Globus pallidus (tissue), 1 donor: ENCODE data around the gene TMEM233.

Experiments
- DNase-seq: peaks from one replicate; pipeline ENCODE4 v3.0.0-alpha.2; 2015; ENCODE audit warnings: low spot score

The TMEM233 gene

DNA sequence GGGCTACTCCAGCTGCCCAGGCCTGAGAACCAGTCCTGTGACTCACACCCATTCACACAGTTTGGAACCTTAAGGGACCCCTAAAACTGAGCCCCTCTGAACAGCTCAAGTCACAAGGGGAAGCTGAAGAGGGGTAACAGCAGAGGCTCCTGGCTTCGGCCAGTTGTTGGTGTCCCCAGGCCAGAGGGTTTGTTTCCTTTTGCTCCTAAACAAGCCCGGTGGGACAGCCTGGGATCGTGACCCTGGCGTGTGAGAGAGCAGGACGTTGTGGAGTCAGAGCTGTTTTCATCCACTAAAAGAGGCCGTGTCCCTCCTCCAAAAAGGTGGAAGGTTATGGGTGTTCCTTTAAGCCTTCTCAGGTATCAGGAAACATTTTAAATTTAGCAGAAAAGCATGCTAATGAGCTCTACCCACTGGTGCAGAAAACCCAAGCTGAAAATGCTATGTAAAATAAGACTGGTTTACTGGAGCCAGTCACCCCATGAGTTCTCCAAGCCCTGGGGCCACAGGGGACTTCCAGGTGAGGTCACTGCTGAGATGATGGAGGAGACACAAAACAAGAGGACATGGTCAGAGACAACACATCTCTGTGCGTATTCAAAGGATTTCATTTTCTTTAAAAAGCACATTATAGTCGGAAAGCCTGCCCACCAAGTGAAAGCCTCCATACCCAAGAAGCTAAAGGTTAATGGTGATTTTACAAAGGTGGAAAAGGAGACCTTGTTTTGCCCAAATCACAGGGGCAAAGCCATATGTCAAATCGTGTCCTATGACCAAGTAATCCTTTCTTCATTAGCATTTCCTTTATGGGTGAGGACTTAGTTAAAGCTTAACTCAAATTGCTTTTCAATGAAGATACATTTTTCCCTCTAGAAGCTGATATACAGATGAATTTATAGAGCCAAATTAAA, 88.4 kb downstream of the TMEM233 start:
- DNase-seq = no peak

DNA sequence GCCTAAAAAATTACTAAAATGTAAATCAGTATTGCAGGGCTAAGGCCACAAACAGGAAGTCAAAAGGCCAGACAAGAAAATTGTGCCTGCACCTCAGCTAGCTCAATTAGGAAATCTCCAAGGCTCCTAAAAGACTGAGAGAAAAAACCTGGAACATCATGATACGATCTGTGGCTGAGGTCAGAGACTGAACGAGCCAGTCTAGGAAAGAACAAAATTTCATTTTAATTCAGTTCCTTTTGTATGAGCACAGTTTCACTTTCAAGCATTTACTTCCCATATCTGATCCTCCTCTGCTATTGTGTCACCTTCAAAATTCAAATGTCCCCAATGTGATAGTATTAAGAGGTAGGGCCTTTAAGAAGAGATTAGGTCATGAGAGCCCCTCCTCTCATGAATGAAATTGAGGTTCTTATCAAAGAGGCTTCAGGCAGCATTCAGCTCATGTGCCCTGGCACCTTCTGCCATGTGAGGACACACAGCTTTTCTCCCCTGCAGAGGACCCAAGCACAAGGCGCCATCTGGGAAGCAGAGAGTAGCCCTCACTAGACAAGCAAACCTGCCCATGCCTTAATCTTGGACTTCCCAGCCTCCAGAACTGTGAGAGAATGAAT, 89.2 kb downstream of the TMEM233 start:
- no peak for DNase-seq

DNA sequence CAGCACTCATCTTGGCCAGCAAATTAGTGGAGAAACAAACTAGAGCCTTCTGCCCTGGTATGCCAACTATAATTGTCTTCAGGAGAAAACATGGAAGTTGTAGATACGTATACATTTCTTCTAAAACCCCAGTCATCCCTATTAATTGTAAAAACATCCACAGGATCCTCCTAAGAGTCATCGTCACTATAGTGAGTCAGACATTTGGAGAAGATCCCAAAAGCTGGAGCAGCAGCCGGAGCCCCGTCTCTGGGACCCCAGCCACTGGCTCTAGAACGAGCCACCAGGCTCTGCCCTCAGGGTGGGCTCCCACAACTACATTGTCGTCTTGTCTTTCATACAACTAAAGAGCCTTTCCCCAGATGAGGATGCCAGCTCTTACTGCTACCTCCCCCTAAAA, 89.8 kb downstream of the TMEM233 start:
- DNase-seq = no peak

DNA sequence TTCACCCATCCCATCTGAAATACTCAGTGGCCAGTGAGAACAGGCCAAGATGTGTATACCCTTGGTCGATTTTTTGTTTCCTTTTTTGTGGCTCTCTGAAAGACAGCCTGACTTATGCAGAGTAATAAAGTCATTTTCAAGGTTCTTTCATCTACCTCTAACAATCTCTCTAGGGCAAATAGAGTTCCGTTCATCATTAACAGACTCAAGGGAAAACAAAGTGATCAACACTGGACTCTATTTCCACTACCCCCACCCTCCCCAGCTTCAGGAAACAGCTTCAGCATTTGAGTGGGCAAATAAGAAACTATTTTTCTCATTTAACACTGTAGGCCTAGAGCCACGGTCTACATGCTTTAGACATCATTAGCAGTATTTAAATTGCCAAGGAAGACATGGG, 90.2 kb downstream of the TMEM233 start:
- DNase-seq = no peak

DNA sequence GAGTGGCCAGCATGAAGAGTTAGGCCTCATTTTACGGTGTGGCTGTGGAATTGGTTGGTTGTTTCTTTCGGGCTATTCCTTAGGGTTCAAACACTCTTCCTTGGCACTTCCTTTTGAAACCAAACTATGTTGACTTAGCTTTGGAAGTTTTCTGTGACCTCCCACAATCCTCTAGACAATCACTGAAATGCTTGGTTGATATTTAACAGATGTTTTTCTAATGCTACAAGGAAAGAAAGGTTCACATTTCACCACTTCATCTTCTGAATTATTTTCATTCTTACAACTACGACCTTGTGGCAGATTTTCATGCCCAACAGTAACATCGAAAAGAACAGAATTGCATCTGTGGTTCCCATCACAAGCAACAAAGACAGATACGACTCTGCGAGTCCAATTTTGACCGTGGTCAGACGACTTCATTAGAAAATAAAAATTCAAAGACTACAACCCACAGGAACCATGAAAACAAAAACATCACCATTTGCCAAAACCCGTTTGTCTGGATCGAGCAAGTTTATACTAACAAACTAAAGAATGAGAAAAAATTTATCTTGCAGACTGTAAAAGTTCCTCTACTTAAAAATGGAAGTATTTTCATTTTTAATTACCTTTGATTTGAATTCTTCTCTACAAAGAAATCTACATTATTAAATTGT, 91.3 kb downstream of the TMEM233 start:
- DNase-seq = no peak

DNA sequence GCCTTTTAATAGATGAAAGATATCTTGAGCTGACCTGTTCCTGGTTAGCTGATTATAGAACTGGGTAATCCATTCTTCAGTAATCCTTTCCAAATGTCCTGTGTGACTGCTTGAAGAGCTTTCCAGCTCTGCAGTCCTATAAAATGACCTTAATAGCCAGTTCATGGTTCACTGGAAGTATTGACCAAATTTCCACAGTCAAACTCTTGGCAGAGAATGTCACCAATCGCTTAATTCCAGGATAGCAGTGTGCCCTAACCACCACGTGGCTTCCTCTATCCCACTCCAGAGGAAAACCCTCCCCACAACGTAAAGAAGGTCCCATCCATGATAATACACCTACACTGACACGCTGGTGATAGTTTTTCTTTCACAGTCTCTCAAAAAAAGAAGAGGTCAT, 91.8 kb downstream of the TMEM233 start:
- no peak for DNase-seq

DNA sequence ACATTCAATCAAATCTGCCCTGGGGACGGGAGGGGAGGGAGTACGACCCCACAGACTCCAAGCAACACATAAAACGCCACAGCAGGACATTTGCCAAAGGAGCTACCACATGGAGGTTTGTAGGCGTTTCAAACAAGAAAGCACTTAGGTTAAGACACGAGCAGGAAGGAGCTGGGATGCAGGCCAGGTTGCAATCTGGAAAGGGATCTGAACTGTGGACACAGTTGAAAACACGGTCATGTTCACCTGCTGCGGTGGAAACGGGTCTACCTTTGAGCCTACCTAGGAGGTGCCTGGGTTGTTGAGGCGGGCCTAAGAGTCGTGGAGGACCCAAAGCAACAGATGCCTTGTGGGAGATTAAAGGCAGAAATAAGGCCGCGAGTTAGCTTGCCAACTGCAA, 92.8 kb downstream of the TMEM233 start:
- DNase-seq = no peak

DNA sequence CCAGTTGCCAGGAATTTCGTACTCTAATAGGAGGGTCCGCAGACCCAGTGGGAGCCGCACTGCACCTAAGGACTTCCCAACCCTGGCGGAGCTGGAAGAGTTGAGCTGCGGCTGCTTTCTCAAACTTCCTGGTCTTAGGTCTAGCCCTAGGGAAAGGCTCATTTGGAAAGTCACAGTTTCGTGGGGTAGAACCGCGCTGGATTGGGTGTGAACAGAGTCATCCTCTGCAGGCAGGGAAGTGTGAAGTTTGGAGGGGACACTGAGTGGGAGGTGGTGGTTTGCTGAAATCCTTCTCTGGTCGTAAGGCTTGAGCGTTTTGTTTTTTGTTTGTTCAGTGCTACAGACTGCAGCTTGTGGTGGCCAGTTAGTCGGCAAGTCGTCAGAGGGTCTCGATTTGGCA, 93.2 kb downstream of the TMEM233 start:
- DNase-seq = no peak

DNA sequence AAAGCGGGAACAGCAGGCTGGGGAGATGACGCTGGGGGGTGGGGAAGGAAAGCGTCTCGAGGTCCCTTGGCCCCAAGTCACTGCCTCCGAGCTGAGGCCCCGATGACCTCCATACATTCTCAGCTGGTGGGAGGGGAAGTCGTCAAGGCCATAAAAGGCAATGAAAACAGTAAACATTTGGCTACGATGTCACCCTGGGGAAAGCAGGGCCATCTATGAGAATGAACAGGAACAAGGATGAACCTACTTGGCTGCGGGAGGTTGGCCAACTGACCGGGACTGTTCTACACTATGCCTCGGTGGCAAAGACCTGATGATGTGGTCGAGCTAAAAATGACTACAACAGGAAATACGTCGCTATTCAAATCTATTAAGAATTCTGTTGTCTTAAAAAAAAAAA, 93.8 kb downstream of the TMEM233 start:
- no peak for DNase-seq

DNA sequence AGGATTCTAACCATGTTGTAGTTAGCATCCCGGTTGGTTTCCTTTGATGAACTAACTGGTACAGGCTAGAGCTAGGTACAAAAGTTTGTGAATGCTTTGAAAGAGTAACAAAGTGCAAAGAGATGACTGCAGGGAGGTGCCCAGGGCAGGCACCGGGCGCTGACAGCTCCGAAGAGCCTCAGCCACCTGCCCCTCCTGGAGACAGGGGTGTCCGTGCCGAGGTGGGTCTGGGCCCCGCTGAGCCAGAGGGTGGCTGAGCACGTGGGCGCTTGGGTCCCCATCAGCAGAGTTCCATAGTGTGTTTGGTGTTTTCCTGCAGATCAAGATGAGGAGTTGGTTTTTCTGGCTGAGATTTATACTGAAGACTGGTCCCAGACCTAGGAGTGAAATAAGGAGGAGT, 94.3 kb downstream of the TMEM233 start:
- DNase-seq = no peak

DNA sequence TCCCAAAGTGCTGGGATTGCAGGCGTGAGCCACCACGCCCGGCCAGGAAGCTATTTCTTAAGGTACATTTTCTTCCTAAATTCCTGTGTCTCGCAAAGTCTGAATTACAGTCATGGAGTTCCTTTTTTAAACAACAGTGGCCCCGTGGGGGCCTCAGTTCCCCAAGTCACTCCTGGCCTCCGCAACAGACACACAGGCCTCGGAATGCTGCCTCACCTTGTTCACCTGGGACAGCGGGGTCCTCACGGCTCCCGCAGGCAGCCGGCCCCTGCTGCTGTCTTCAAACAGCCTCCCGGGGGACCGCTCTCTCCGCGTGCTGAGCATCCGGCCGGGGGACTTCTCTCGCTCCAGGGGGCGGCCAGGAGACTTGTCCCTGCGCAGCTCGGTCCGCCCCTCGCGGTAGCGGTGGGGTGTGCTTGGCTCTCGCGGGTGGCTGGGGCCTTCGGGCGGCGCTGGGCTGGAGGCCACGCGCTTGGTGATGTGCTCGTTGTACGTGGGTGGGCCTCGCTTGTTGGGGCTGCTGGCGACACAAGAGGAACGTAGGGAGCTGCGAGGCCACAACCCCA, 96.4 kb downstream of the TMEM233 start:
- no peak for DNase-seq

DNA sequence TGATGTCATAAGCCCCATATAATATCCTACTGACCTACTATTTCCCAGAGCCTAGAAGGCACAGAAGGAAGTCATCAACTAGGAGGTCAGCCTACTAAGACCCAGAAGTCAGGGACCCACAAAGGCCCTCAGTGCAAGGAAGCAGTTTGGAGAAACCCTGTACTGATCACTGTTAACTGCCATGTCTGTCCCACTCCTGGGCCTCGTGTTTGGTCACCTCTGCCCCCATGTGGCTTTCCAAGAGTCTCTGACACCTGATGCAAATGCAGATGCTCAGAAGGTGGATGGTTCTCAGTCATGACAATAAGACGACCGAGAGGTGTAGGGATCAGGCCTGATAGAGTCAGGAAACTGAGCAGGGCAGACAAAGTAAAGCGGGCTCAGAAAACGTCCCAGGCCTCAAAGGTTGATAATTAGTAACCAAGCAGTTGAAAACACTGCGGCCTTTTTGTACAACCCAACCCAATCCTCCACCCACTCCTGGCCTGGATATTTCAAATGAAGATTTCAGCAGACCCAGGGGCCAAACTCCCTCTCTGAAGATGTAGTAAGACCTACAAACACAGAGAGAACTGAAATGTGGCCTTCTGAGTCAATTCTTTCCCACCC, 97.7 kb downstream of the TMEM233 start:
- DNase-seq = no peak

DNA sequence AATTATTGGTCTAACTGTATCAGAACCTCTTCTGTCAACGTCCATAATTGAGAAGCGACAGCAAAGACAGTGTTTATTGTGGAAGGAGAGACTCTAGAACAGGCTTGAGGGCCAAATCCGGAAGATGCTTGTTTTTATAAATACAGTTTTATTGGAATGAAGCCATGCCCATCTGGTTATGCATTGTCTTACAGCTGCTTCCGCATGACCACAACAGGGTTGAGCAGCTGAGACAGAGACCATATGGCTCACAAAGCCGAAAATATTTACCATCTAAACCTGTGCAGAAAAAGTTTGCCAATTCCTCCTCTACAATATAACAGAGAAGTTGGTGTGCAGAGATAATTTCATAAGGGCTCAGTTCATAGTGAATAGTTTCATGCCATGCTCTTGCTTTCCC, 98.8 kb downstream of the TMEM233 start:
- no peak for DNase-seq
